Endothelial cell of umbilical vein (primary cell): Measurements from ENCODE around the gene PRPF8. TPM values are rescaled to one million over a fixed set of nuclear protein-coding genes. Genes with fewer than 3 reads are reported as not detected.

Experiments used
- BruUV-seq: library from RNA; stranded (reverse); fragments of 400-500 nt; replicated peaks from 2 replicates; lab custom pipeline; 2021; lab: Mats Ljungman, UMichigan
- CTCF ChIA-PET: fragments of 300-600, 350-600 bp; sonication (Branson Sonifier 250); formaldehyde crosslinking; loops from one replicate; lab custom pipeline; 2021; ENCODE audit warnings: antibody characterized with exemption, inconsistent platforms; lab: Charles Lee
- POLR2A ChIA-PET: fragments of 300-600, 350-600 bp; sonication (Branson Sonifier 250); formaldehyde crosslinking; loops from one replicate; lab custom pipeline; 2021; ENCODE audit warnings: antibody characterized with exemption, inconsistent platforms; lab: Charles Lee
- DNase-seq: peaks from one replicate; pipeline ENCODE4 v3.0.0-alpha.2; 2011; ENCODE audit warnings: low read depth, low spot score
- FAIRE-seq: peaks from 2 replicates; lab custom pipeline; 2011; peaks lifted over from hg19 to GRCh38; lab: Jason Lieb, UNC
- H2AFZ ChIP-seq: 2 replicates; pipeline ENCODE4 v1.6.0; 2012; ENCODE audit warnings: low read depth, low read length, control low read depth, inconsistent platforms
- H3K27ac ChIP-seq: 2 replicates; pipeline ENCODE4 v1.5.1; 2011; ENCODE audit warnings: low read depth, mild to moderate bottlenecking, control low read depth, low read length, moderate library complexity; ENCODE audit not compliant: insufficient read depth
- H3K27me3 ChIP-seq, 2 experiments: 2 replicates each; pipeline versions ENCODE4 v1.6.0 to v1.6.1; 2011; ENCODE audit warnings: low read length in 2 of 2, mixed read lengths in 1 of 2; ENCODE audit not compliant: control insufficient read depth in 2 of 2, insufficient read depth in 2 of 2
- H3K36me3 ChIP-seq, 2 experiments: 2 replicates in 1 of 2; 3 replicates in 1 of 2; pipeline ENCODE4 v1.5.1; 2011; ENCODE audit warnings: low read length in 2 of 2, mild to moderate bottlenecking in 1 of 2, moderate library complexity in 1 of 2; ENCODE audit not compliant: control insufficient read depth in 2 of 2, insufficient read depth in 2 of 2; ENCODE audit errors: extremely low read depth in 1 of 2
- H3K4me1 ChIP-seq: 3 replicates; pipeline ENCODE4 v1.5.1; 2011; ENCODE audit warnings: mild to moderate bottlenecking, low read length; ENCODE audit not compliant: control insufficient read depth, insufficient read depth; ENCODE audit errors: extremely low read depth
- H3K4me2 ChIP-seq: 2 replicates; pipeline ENCODE4 v1.6.1; 2011; ENCODE audit warnings: low read length, control low read depth, mixed read lengths; ENCODE audit not compliant: insufficient read depth
- H3K4me3 ChIP-seq, 3 experiments: fragments of 200-600 bp in 1 of 3; sonication (generic), shearing (Covaris generic) in 1 of 3; replicated peaks in 1 of 3; 2 replicates each; pipeline ENCODE4 v1.5.1; 2011 to 2016; ENCODE audit warnings: control low read depth in 3 of 3, low read length in 3 of 3, mild to moderate bottlenecking in 2 of 3, inconsistent platforms in 1 of 3, low read depth in 1 of 3, moderate library complexity in 1 of 3; ENCODE audit not compliant: insufficient read depth in 1 of 3
- H3K79me2 ChIP-seq: 2 replicates; pipeline ENCODE4 v1.6.0; 2012; ENCODE audit warnings: low read length, inconsistent platforms; ENCODE audit not compliant: control insufficient read depth, insufficient read depth
- H3K9ac ChIP-seq: replicated peaks from 2 replicates; pipeline ENCODE3; 2011; ENCODE audit warnings: low read length, control low read depth; ENCODE audit not compliant: insufficient read depth; ENCODE audit errors: extremely low read depth
- H3K9me1 ChIP-seq: replicated peaks from 3 replicates; pipeline ENCODE4 v1.6.0; 2011; ENCODE audit warnings: mild to moderate bottlenecking, low read length; ENCODE audit not compliant: control insufficient read depth, insufficient read depth; ENCODE audit errors: extremely low read depth
- H3K9me3 ChIP-seq: replicated peaks from 2 replicates; pipeline ENCODE4 v1.5.1; 2012; ENCODE audit warnings: low read length, inconsistent platforms; ENCODE audit not compliant: control insufficient read depth, insufficient read depth
- H4K20me1 ChIP-seq: replicated peaks from 2 replicates; pipeline ENCODE3; 2011; ENCODE audit warnings: mild to moderate bottlenecking, low read length; ENCODE audit not compliant: control insufficient read depth, insufficient read depth; ENCODE audit errors: extremely low read depth
- CTCF ChIP-seq, 2 donors: IDR thresholded peaks; 1 replicate in 1 of 2; 2 replicates in 1 of 2; pipeline ENCODE4 v1.5.1; 2011; ENCODE audit warnings: low read length in 2 of 2, mild to moderate bottlenecking in 2 of 2, moderate library complexity in 2 of 2, control low read depth in 1 of 2, inconsistent platforms in 1 of 2, low read depth in 1 of 2; ENCODE audit not compliant: insufficient read depth in 1 of 2; ENCODE audit errors: extremely low read depth in 1 of 2
- EZH2 ChIP-seq: IDR thresholded peaks from 2 replicates; pipeline ENCODE4 v1.6.1; 2012; ENCODE audit warnings: borderline replicate concordance, low read depth, mild to moderate bottlenecking, moderate library complexity, low read length, inconsistent platforms; ENCODE audit not compliant: severe bottlenecking
- FOS ChIP-seq: IDR thresholded peaks from 2 replicates; pipeline ENCODE4 v1.6.1; 2011; ENCODE audit warnings: mild to moderate bottlenecking, low read length, moderate library complexity, borderline replicate concordance; ENCODE audit not compliant: insufficient read depth
- GATA2 ChIP-seq: IDR thresholded peaks from 2 replicates; pipeline ENCODE4 v1.7.0; 2011; ENCODE audit warnings: low read depth, mild to moderate bottlenecking, moderate library complexity, mixed read lengths, low read length; ENCODE audit not compliant: insufficient read length, insufficient read depth
- JUN ChIP-seq: IDR thresholded peaks from 2 replicates; pipeline ENCODE4 v1.6.1; 2011; ENCODE audit warnings: borderline replicate concordance, low read depth; ENCODE audit not compliant: insufficient read length, insufficient read depth
- MAX ChIP-seq: IDR thresholded peaks from 2 replicates; pipeline ENCODE4 v1.6.1; 2011; ENCODE audit not compliant: insufficient read depth, insufficient read length
- MYC ChIP-seq: IDR thresholded peaks from one replicate; pipeline ENCODE4 v1.6.1; 2011; ENCODE audit warnings: mild to moderate bottlenecking, low read depth, low read length
- POLR2A ChIP-seq: IDR thresholded peaks from 2 replicates; pipeline ENCODE4 v1.6.1; 2012; ENCODE audit warnings: low read depth, mild to moderate bottlenecking, control low read depth, low read length
- dilution Hi-C: fragments of 300-500 bp; cut with MboI; formaldehyde crosslinking; loops from one replicate; pipeline ENCODE4 v1.15.0; 2019; ENCODE audit warnings: low sequenced_read_pairs; ENCODE audit not compliant: extremely low pct_ligation_motif_present
- intact Hi-C: fragments of 100-400 bp; cut with micrococcal nuclease; formaldehyde crosslinking; loops from one replicate; pipeline ENCODE4 v1.10.0; 2022
- polyA plus RNA-seq, 4 experiments: library from polyadenylated mRNA; depleted of rRNA in 3 of 4; stranded (reverse) in 3 of 4; unstranded in 1 of 4; fragments of >200 nt; gene quantifications; 2 replicates each; pipeline versions ENCODE4 v1.2.1 to v1.2.3, GENCODE V29; 2011 to 2012; ENCODE audit warnings: missing spikeins in 1 of 4
- total RNA-seq: library from RNA; stranded (reverse); gene quantifications from 2 replicates; pipeline ENCODE4 v1.2.3, GENCODE V29; 2021

PRPF8 gene
- total and polyA plus RNA-seq, 2 donors (not counting 3 experiments of a cell fraction or from before 2014, with no cell fraction given), result 215 to 301 TPM

GRCh38 chr17:1711804-1712203 lies 27.1 kb upstream of the PRPF8 start:
- intact Hi-C loops, result loop anchor here (10.0 kb wide), 2 partner anchors 147 to 623 kb away; partner anchors contain the start of genes PITPNA, SGSM2 and TSR1
- CTCF ChIA-PET, result no interaction called here

More at GRCh38 chr17:1711804-1712203, 27.1 kb upstream of the PRPF8 start:
- FAIRE-seq (no peak), DNase-seq (no peak)
- Histone ChIP-seq H3K4me3 (no peak overlapping the region), H3K9me1 (no peaks in the 10 kb centered on the region), H3K9me3 (no peaks in the 10 kb centered on the region), H2AFZ (no peak overlapping the region), H3K27me3 (no peaks in the 10 kb centered on the region), H3K9ac (no peak overlapping the region), H3K36me3 (peaks cover 19 to 20% of the 10 kb centered on the region in 2 experiments), H3K4me1 (peaks cover 36% of the 10 kb centered on the region), H3K79me2 (peaks cover 41% of the 10 kb centered on the region), H3K27ac (no peak overlapping the region), H4K20me1 (no peaks in the 10 kb centered on the region), H3K4me2 (no peak overlapping the region)
- dilution Hi-C loops, result no loop called here
- BruUV-seq, result no TSS peak
- POLR2A ChIA-PET, result no interaction called here
- TF ChIP-seq MAX, result no peak
- no peak for TF ChIP-seq MYC
- no peak for TF ChIP-seq FOS
- no peak for TF ChIP-seq EZH2
- no peak for TF ChIP-seq POLR2A
- TF ChIP-seq JUN, result no peak
- TF ChIP-seq CTCF (IDR thresholded peaks at IDR 0.05; ENCODE audit: extremely low read depth in 1 of 2, insufficient read depth in 1 of 2, low read depth in 1 of 2, low read length in 2 of 2), result no peak
- TF ChIP-seq GATA2, result no peak
